SK-N-SH (cell line): Measurements from ENCODE around the gene ZNF22. TPM values are rescaled to one million over a fixed set of nuclear protein-coding genes. Genes with fewer than 3 reads are reported as not detected.

Source experiments
- CTCF ChIA-PET: fragments of 300-600, 350-600 bp; formaldehyde crosslinking; extraction: SDS; loops from one replicate; lab custom pipeline; 2021; lab: Yijun Ruan, JAX
- POLR2A ChIA-PET: fragments of 350-600 bp; sonication (Branson Sonifier 250); formaldehyde crosslinking; extraction: SDS; loops from one replicate; lab custom pipeline; 2020; ENCODE audit warnings: antibody characterized with exemption, inconsistent platforms; lab: Yijun Ruan, JAX
- DNase-seq: peaks from one replicate; pipeline ENCODE4 v3.0.0; 2012
- H2AFZ ChIP-seq: fragments of 200-600 bp; sonication (generic); 2 replicates; pipeline ENCODE4 v1.8.1; 2016; ENCODE audit warnings: antibody characterized with exemption, mild to moderate bottlenecking, low read depth
- H3F3A ChIP-seq: fragments of 200-600 bp; sonication (generic); replicated peaks from 2 replicates; pipeline ENCODE3; 2016; ENCODE audit warnings: antibody characterized with exemption, mild to moderate bottlenecking; ENCODE audit not compliant: insufficient read depth
- H3K27ac ChIP-seq, 2 experiments: fragments of 200-500 bp in 1 of 2; fragments of 200-600 bp in 1 of 2; sonication (Bioruptor generic) in 1 of 2; sonication (generic), shearing (Covaris generic) in 1 of 2; 2 replicates each; pipeline versions ENCODE4 v1.5.1 to v1.6.1; 2014 to 2016; ENCODE audit warnings: low read depth in 2 of 2, inconsistent platforms in 1 of 2, low read length in 1 of 2, mild to moderate bottlenecking in 1 of 2, mixed read lengths in 1 of 2
- H3K27me3 ChIP-seq: fragments of 200-600 bp; sonication (generic), shearing (Covaris generic); 2 replicates; pipeline ENCODE4 v1.6.1; 2016; ENCODE audit warnings: mixed run types; ENCODE audit not compliant: insufficient read depth
- H3K36me3 ChIP-seq, 2 experiments: fragments of 200-500 bp in 1 of 2; fragments of 200-600 bp in 1 of 2; sonication (Bioruptor generic) in 1 of 2; sonication (generic) in 1 of 2; replicated peaks in 1 of 2; 2 replicates each; pipeline versions ENCODE3 to v1.5.1; 2014 to 2016; ENCODE audit warnings: low read length in 1 of 2, mild to moderate bottlenecking in 1 of 2; ENCODE audit not compliant: insufficient read depth in 2 of 2, control insufficient read depth in 1 of 2
- H3K4me1 ChIP-seq, 2 experiments: fragments of 200-500 bp in 1 of 2; fragments of 200-600 bp in 1 of 2; sonication (Bioruptor generic) in 1 of 2; sonication (generic), shearing (Covaris generic) in 1 of 2; 2 replicates each; pipeline versions ENCODE4 v1.5.1 to v1.6.1; 2014 to 2016; ENCODE audit warnings: low read depth in 1 of 2, low read length in 1 of 2, mixed run types in 1 of 2; ENCODE audit not compliant: insufficient read depth in 2 of 2, control insufficient read depth in 1 of 2
- H3K4me2 ChIP-seq: fragments of 200-600 bp; sonication (generic), shearing (Covaris generic); 2 replicates; pipeline ENCODE4 v1.6.1; 2017; ENCODE audit warnings: mixed run types
- H3K4me3 ChIP-seq, 2 experiments: fragments of 200-500 bp in 1 of 2; fragments of 200-600 bp in 1 of 2; sonication (Bioruptor generic) in 1 of 2; sonication (generic), shearing (Covaris generic) in 1 of 2; 2 replicates each; pipeline versions ENCODE4 v1.5.1 to v1.8.1; 2014 to 2016; ENCODE audit warnings: low read depth in 2 of 2, inconsistent platforms in 1 of 2, low read length in 1 of 2, mild to moderate bottlenecking in 1 of 2, mixed read lengths in 1 of 2, moderate library complexity in 1 of 2
- H3K79me2 ChIP-seq: fragments of 200-600 bp; sonication (generic); 2 replicates; pipeline ENCODE4 v1.8.1; 2017; ENCODE audit warnings: mild to moderate bottlenecking; ENCODE audit not compliant: insufficient read depth
- H3K9ac ChIP-seq: fragments of 200-600 bp; sonication (generic); 2 replicates; pipeline ENCODE4 v1.6.1; 2017; ENCODE audit warnings: mixed run types
- H3K9me2 ChIP-seq: fragments of 200-600 bp; sonication (generic); 2 replicates; pipeline ENCODE4 v1.6.1; 2017; ENCODE audit warnings: mixed run types
- H3K9me3 ChIP-seq: fragments of 200-600 bp; sonication (generic); 2 replicates; pipeline ENCODE4 v1.6.1; 2017; ENCODE audit warnings: mixed run types, mild to moderate bottlenecking, moderate library complexity
- H4K20me1 ChIP-seq: fragments of 200-600 bp; sonication (generic); 2 replicates; pipeline ENCODE4 v1.6.1; 2017; ENCODE audit warnings: mild to moderate bottlenecking, mixed run types; ENCODE audit not compliant: insufficient read depth
- ELF1 ChIP-seq: IDR thresholded peaks from 2 replicates; pipeline ENCODE4 v1.4.0; 2012
- EZH2phosphoT487 ChIP-seq: fragments of 200-600 bp; sonication (generic); IDR thresholded peaks from 2 replicates; pipeline ENCODE4 v1.6.1; 2017; ENCODE audit warnings: low read depth, mixed run types, mild to moderate bottlenecking, antibody characterized with exemption, moderate library complexity, borderline replicate concordance
- FOSL2 ChIP-seq: IDR thresholded peaks from 2 replicates; pipeline ENCODE4 v1.4.0; 2012; ENCODE audit warnings: low read depth, mild to moderate bottlenecking, moderate library complexity, borderline replicate concordance
- FOXM1 ChIP-seq: IDR thresholded peaks from 2 replicates; pipeline ENCODE4 v1.4.0; 2012; ENCODE audit warnings: low read depth, mild to moderate bottlenecking
- GABPA ChIP-seq: IDR thresholded peaks from 2 replicates; pipeline ENCODE4 v1.4.0; 2012; ENCODE audit warnings: low read depth, mild to moderate bottlenecking
- IRF3 ChIP-seq: fragments of 150-350 bp; IDR thresholded peaks from 2 replicates; pipeline ENCODE4 v1.6.1; 2016; ENCODE audit warnings: mild to moderate bottlenecking, low read depth, low read length
- JUND ChIP-seq: IDR thresholded peaks from 2 replicates; pipeline ENCODE4 v1.4.0; 2012
- MEF2A ChIP-seq: IDR thresholded peaks from 2 replicates; pipeline ENCODE4 v1.4.0; 2012; ENCODE audit warnings: low read depth, borderline replicate concordance
- MXI1 ChIP-seq: IDR thresholded peaks from 2 replicates; pipeline ENCODE4 v1.6.1; 2012; ENCODE audit warnings: mild to moderate bottlenecking, low read depth, low read length, improper control_type of control experiment
- NFIC ChIP-seq: IDR thresholded peaks from 2 replicates; pipeline ENCODE4 v1.4.0; 2012; ENCODE audit warnings: borderline replicate concordance
- POLR2AphosphoS5 ChIP-seq: IDR thresholded peaks from 2 replicates; pipeline ENCODE4 v1.6.1; 2012; ENCODE audit warnings: low read depth, low read length
- RFX5 ChIP-seq: IDR thresholded peaks from 2 replicates; pipeline ENCODE4 v1.6.1; 2012; ENCODE audit warnings: mild to moderate bottlenecking, improper control_type of control experiment, low read length
- SMC3 ChIP-seq: IDR thresholded peaks from 2 replicates; pipeline ENCODE4 v1.6.1; 2012; ENCODE audit warnings: low read depth, low read length, improper control_type of control experiment
- TAF1 ChIP-seq: IDR thresholded peaks from 2 replicates; pipeline ENCODE4 v1.6.1; 2012; ENCODE audit warnings: low read depth, mild to moderate bottlenecking, low read length, moderate library complexity, borderline replicate concordance
- TCF12 ChIP-seq: IDR thresholded peaks from 2 replicates; pipeline ENCODE4 v1.4.0; 2012
- WGBS: methylation state at CpG from one replicate; pipeline ENCODE4 v1.1.6; 2017; ENCODE audit warnings: low lambda C conversion rate; 5-methylcytosine and 5-hydroxymethylcytosine counted together
- polyA plus RNA-seq, 3 experiments: library from polyadenylated mRNA; depleted of rRNA; stranded (reverse); fragments of >200 nt; gene quantifications; 2 replicates each; pipeline ENCODE4 v1.2.3, GENCODE V29; 2012
- TF ChIP-seq, protein P1 (sequence below): fragments of 200-600 bp; sonication (generic); IDR thresholded peaks from 2 replicates; pipeline ENCODE4 v1.6.1; 2017; ENCODE audit warnings: antibody characterized with exemption, mild to moderate bottlenecking, moderate library complexity
- TF ChIP-seq, protein P2 (sequence below): IDR thresholded peaks from 2 replicates; pipeline ENCODE4; 2012
- TF ChIP-seq, protein P3 (sequence below): IDR thresholded peaks from 2 replicates; pipeline ENCODE4 v1.4.0; 2012; ENCODE audit warnings: low read depth

ZNF22 gene
- polyA plus RNA-seq, 1 of the 3 experiments (the other 2 are of a cell fraction) = 10.2 TPM

DNA sequence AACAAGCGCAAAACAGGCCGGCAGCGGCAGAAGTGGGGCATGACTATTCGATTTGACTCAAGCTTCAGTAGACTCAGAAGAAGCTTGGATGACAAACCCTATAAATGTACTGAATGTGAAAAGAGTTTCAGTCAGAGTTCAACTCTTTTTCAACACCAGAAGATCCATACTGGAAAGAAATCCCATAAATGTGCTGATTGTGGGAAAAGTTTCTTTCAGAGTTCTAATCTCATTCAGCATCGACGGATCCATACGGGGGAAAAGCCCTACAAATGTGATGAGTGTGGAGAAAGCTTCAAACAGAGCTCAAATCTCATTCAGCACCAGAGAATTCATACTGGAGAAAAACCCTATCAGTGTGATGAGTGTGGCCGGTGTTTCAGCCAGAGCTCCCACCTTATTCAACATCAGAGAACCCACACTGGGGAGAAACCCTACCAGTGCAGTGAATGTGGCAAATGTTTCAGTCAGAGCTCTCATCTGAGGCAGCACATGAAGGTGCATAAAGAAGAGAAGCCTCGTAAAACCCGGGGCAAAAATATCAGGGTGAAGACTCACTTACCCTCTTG is 2.8 kb downstream of the ZNF22 start:
- Histone ChIP-seq H3K4me2 (no peak overlapping the region), H3K4me1 (peaks cover 8 to 15% of the 10 kb centered on the region in 2 experiments; a peak in 3 of 4 replicates), H3K9ac (no peak overlapping the region), H3K9me2 (no peaks in the 10 kb centered on the region), H3K9me3 (no peaks in the 10 kb centered on the region), H2AFZ (no peak overlapping the region), H3K4me3 (no peak overlapping the region), H3F3A (peaks cover 6% of the 10 kb centered on the region), H3K79me2 (peaks cover 37% of the 10 kb centered on the region), H3K27ac (no peak overlapping the region), H3K27me3 (no peaks in the 10 kb centered on the region), H4K20me1 (no peaks in the 10 kb centered on the region), H3K36me3 (peaks cover 22 to 27% of the 10 kb centered on the region in 2 experiments)
- POLR2A ChIA-PET = no interaction called here
- 95% methylated on average over 10 of the region's 10 CpGs for WGBS
- TF ChIP-seq TCF12 = no peak
- TF ChIP-seq TAF1 = no peak
- no peak for TF ChIP-seq NFIC
- no peak for TF ChIP-seq POLR2AphosphoS5
- no peak for TF ChIP-seq RFX5
- no peak for TF ChIP-seq ELF1
- TF ChIP-seq MEF2A = no peak
- no peak for TF ChIP-seq FOSL2
- no peak for TF ChIP-seq EZH2phosphoT487
- no peak for TF ChIP-seq GABPA
- TF ChIP-seq, protein P1, sequence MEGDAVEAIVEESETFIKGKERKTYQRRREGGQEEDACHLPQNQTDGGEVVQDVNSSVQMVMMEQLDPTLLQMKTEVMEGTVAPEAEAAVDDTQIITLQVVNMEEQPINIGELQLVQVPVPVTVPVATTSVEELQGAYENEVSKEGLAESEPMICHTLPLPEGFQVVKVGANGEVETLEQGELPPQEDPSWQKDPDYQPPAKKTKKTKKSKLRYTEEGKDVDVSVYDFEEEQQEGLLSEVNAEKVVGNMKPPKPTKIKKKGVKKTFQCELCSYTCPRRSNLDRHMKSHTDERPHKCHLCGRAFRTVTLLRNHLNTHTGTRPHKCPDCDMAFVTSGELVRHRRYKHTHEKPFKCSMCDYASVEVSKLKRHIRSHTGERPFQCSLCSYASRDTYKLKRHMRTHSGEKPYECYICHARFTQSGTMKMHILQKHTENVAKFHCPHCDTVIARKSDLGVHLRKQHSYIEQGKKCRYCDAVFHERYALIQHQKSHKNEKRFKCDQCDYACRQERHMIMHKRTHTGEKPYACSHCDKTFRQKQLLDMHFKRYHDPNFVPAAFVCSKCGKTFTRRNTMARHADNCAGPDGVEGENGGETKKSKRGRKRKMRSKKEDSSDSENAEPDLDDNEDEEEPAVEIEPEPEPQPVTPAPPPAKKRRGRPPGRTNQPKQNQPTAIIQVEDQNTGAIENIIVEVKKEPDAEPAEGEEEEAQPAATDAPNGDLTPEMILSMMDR = no peak
- TF ChIP-seq, protein P2, sequence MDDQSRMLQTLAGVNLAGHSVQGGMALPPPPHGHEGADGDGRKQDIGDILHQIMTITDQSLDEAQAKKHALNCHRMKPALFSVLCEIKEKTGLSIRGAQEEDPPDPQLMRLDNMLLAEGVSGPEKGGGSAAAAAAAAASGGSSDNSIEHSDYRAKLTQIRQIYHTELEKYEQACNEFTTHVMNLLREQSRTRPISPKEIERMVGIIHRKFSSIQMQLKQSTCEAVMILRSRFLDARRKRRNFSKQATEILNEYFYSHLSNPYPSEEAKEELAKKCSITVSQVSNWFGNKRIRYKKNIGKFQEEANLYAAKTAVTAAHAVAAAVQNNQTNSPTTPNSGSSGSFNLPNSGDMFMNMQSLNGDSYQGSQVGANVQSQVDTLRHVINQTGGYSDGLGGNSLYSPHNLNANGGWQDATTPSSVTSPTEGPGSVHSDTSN = no peak
- no peak for TF ChIP-seq SMC3
- TF ChIP-seq MXI1 = no peak
- no peak for TF ChIP-seq JUND
- TF ChIP-seq, protein P3, sequence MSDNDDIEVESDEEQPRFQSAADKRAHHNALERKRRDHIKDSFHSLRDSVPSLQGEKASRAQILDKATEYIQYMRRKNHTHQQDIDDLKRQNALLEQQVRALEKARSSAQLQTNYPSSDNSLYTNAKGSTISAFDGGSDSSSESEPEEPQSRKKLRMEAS = no peak
- TF ChIP-seq IRF3 = no peak
- TF ChIP-seq FOXM1 = no peak
- no peak for DNase-seq
- CTCF ChIA-PET = interaction anchor here (0.9 to 2.0 kb wide), 2 partner anchors 71 to 231 kb away, joined by 3 to 8 read pairs; no protein-coding TSS in a partner anchor
